Upper lobe of left lung (tissue), 6 donors: ENCODE data around the gene IGSF8. TPM values are rescaled to one million over a fixed set of nuclear protein-coding genes. Genes with fewer than 3 reads are reported as not detected.
A peak's percentile ranks its signal among the peaks of the same experiment; 100 is the strongest.

Source experiments
- ATAC-seq, 2 donors: fragments of 200-7000 bp; cut with Tn5 transposase; one replicate each; pipeline ENCODE4 v1.9.1; 2022; ENCODE audit warnings: mild to moderate bottlenecking in 2 of 2, moderate library complexity in 2 of 2; ENCODE audit not compliant: low FRiP score in 2 of 2
- DNase-seq, 2 donors: peaks; one replicate each; pipeline ENCODE4 v3.0.0-alpha.2; 2019 to 2020
- H3K27ac ChIP-seq, 4 donors: fragments of 200-600 bp; sonication (generic); one replicate each; pipeline ENCODE4 v1.5.1; 2016 to 2019
- H3K27me3 ChIP-seq, 4 donors: fragments of 200-600 bp; sonication (generic); one replicate each; pipeline ENCODE4 v1.5.1; 2017 to 2019
- H3K36me3 ChIP-seq, 4 donors: fragments of 200-600 bp; sonication (generic); one replicate each; pipeline ENCODE4 v1.5.1; 2016 to 2019
- H3K4me1 ChIP-seq, 4 donors: fragments of 200-600 bp; sonication (generic); one replicate each; pipeline ENCODE4 v1.5.1; 2018 to 2019
- H3K4me3 ChIP-seq, 4 donors: fragments of 200-600 bp; sonication (generic); one replicate each; pipeline ENCODE4 v1.5.1; 2017 to 2019; ENCODE audit warnings: mild to moderate bottlenecking in 2 of 4, moderate library complexity in 1 of 4
- H3K9me3 ChIP-seq, 4 donors: fragments of 200-600 bp; sonication (generic); one replicate each; pipeline ENCODE4 v1.5.1; 2018 to 2019
- EP300 ChIP-seq, 4 donors: sonication (generic); formaldehyde crosslinking; IDR thresholded peaks; one replicate each; pipeline ENCODE4 v1.5.1; 2017; ENCODE audit warnings: antibody characterized with exemption in 4 of 4, control low read depth in 2 of 4
- POLR2A ChIP-seq, 4 donors: fragments of 450-650 bp; IDR thresholded peaks; one replicate each; pipeline ENCODE4 v1.5.1; 2016 to 2017; ENCODE audit warnings: antibody characterized with exemption in 4 of 4, mild to moderate bottlenecking in 2 of 4
- POLR2AphosphoS5 ChIP-seq, 2 donors: sonication (generic); formaldehyde crosslinking; IDR thresholded peaks; one replicate each; pipeline ENCODE4 v1.5.1; 2017; ENCODE audit warnings: antibody characterized with exemption in 2 of 2
- WGBS, 2 donors: methylation state at CpG; one replicate each; pipeline ENCODE4 v1.1.5; 2017 to 2018; 5-methylcytosine and 5-hydroxymethylcytosine counted together
- total RNA-seq, 6 donors: library from RNA; depleted of rRNA in 4 of 6; stranded (reverse); fragments of >200 nt in 4 of 6; gene quantifications; one replicate each; pipeline versions ENCODE4 v1.1.0 to v1.2.1, GENCODE V29; 2016 to 2021
- TF ChIP-seq, protein P1 (sequence below), 6 experiments: fragments of 450-650 bp in 4 of 6; fragments of 200-600 bp in 2 of 6; sonication (generic) in 2 of 6; IDR thresholded peaks; one replicate each; pipeline ENCODE4 v1.5.1; 2016 to 2019; ENCODE audit warnings: antibody characterized with exemption in 6 of 6
- donor health status: DM: no; HTN: no; CAD: no; lungs with moderate emphysema.
- donor health status: DM: no; HTN: yes; CAD: no; lungs with severe emphysema.

The IGSF8 gene
- total RNA-seq, 6 donors from 2014 or later: 13.6 to 43.8 (median 36.9) TPM

DNA sequence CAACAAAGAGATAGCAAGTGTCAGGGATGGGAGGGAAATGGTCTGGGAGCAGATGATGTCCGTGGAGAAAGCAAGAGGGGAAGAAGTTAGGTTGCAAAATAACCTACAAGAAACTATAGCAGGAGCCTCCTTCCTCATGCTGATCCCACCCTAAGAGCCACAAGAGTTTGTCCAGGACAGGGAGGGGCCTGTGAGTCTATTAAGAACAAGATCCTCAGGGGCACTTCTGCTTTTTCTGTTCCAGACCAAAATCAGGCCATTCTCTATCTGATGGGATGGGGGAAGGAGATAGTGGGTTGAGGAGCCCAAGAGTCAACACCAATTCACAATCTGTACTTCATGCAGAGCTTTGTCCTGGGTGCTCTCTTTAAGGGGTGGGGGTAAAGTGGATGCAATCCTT, 45.3 kb upstream of the IGSF8 start:
- no peak overlapping the region for H3K4me3 ChIP-seq
- H3K27ac ChIP-seq: no peak overlapping the region
- no peaks in the 10 kb centered on the region for H3K9me3 ChIP-seq
- TF ChIP-seq POLR2AphosphoS5 (IDR thresholded peaks at IDR 0.05) (no peak), POLR2A (IDR thresholded peaks at IDR 0.05) (no peak), EP300 (IDR thresholded peaks at IDR 0.05) (no peak)
- TF ChIP-seq, protein P1, sequence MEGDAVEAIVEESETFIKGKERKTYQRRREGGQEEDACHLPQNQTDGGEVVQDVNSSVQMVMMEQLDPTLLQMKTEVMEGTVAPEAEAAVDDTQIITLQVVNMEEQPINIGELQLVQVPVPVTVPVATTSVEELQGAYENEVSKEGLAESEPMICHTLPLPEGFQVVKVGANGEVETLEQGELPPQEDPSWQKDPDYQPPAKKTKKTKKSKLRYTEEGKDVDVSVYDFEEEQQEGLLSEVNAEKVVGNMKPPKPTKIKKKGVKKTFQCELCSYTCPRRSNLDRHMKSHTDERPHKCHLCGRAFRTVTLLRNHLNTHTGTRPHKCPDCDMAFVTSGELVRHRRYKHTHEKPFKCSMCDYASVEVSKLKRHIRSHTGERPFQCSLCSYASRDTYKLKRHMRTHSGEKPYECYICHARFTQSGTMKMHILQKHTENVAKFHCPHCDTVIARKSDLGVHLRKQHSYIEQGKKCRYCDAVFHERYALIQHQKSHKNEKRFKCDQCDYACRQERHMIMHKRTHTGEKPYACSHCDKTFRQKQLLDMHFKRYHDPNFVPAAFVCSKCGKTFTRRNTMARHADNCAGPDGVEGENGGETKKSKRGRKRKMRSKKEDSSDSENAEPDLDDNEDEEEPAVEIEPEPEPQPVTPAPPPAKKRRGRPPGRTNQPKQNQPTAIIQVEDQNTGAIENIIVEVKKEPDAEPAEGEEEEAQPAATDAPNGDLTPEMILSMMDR (IDR thresholded peaks at IDR 0.05): no peak
- no peaks in the 10 kb centered on the region for H3K27me3 ChIP-seq
- WGBS, 2 donors: 21 to 22% methylated on average over 1 of the region's 1 CpG
- no peaks in the 10 kb centered on the region for H3K36me3 ChIP-seq
- H3K4me1 ChIP-seq: no peaks in the 10 kb centered on the region
- ATAC-seq: peak in 1 of 2 donors; percentile 73
- peak in 1 of 2 donors; percentile 38 for DNase-seq

DNA sequence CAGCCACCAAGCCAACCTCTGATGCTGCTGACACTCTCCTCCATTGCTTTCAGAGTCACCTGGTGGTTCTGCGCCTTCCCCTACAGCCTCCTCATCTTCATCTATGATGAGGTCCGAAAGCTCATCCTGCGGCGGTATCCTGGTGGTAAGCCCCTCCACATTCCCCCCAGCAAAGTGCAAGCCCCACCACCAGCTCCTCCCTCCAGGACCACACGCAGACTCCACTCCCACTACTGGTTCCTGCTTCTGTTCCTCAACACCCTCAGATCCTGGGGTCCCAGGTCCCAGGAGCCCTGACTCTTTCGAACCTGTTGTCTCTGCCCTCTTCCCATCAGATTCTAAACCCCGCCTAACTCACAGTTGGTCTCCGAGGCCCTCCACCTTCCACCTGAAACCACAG, 41.4 kb upstream of the IGSF8 start:
- DNase-seq (no peak), ATAC-seq (no peak)
- 92 to 94% methylated on average over 8 of the region's 8 CpGs for WGBS, 2 donors
- no peaks in the 10 kb centered on the region for H3K4me1 ChIP-seq
- TF ChIP-seq POLR2AphosphoS5 (IDR thresholded peaks at IDR 0.05) (no peak), POLR2A (IDR thresholded peaks at IDR 0.05) (no peak), EP300 (IDR thresholded peaks at IDR 0.05) (no peak)
- TF ChIP-seq, protein P1 (IDR thresholded peaks at IDR 0.05): no peak
- H3K36me3 ChIP-seq: no peaks in the 10 kb centered on the region
- H3K9me3 ChIP-seq: no peaks in the 10 kb centered on the region
- H3K27ac ChIP-seq: no peak overlapping the region
- no peaks in the 10 kb centered on the region for H3K27me3 ChIP-seq
- H3K4me3 ChIP-seq: no peak overlapping the region

DNA sequence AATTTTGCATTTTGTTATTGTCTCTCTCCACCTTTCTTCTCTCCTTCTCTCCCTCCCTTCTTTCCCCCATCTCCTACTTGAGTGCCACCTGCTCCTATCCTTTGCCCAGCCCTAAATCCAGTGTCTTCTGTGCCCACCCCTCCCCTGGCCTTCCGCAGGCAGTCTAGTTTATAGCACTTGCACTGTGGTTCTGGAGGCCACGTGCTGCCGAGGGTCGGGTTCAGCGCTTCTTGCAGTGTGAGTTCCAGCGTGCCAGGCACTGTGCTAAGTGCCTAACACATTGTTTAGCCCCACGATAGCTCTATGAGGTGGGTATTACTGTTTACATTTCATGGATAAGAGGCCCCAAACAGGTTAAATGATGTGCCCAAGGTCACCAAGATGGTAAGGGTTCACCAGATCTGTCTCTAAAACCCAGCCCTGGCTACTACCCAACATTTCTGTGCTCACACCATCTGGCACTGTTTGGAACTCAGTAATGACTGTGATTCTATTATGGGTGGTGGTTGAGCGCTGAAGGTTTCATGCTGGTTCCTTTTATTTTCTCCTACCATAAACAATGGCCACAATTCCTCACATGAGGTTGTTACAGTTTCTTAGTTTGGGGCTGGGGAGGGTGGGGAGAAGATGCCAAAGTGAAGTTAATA, 38.9 kb upstream of the IGSF8 start:
- no peak overlapping the region for H3K27ac ChIP-seq
- WGBS, 2 donors: 91 to 95% methylated on average over 8 of the region's 8 CpGs
- TF ChIP-seq POLR2AphosphoS5 (IDR thresholded peaks at IDR 0.05): no peak
- no peak for DNase-seq
- ATAC-seq: no peak
- no peaks in the 10 kb centered on the region for H3K9me3 ChIP-seq
- H3K36me3 ChIP-seq: no peaks in the 10 kb centered on the region
- H3K4me1 ChIP-seq: peaks cover 0 to under 1% (median 0%) of the 10 kb centered on the region in 4 donors
- no peak overlapping the region for H3K4me3 ChIP-seq
- no peaks in the 10 kb centered on the region for H3K27me3 ChIP-seq

DNA sequence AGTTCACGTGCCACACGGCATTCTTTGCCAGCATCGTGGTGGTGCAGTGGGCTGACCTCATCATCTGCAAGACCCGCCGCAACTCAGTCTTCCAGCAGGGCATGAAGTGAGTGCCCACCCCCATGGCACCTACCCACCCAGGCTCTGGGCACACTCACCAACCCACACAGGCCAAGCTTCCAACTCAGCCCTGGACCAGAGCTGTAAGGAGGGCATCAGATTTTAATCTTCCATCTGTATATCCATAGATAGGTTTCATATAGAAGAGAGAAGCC, 38.4 kb upstream of the IGSF8 start:
- DNase-seq: no peak
- TF ChIP-seq EP300 (IDR thresholded peaks at IDR 0.05) (no peak), POLR2A (IDR thresholded peaks at IDR 0.05) (no peak), POLR2AphosphoS5 (IDR thresholded peaks at IDR 0.05) (no peak)
- TF ChIP-seq, protein P1 (IDR thresholded peaks at IDR 0.05): no peak
- Histone ChIP-seq H3K4me1 (peaks cover 0 to 3% (median 0%) of the 10 kb centered on the region in 4 donors), H3K4me3 (no peak overlapping the region), H3K27ac (no peak overlapping the region), H3K36me3 (no peaks in the 10 kb centered on the region), H3K9me3 (no peaks in the 10 kb centered on the region), H3K27me3 (no peaks in the 10 kb centered on the region)
- 98% methylated on average over 5 of the region's 5 CpGs; no CpG with 5 or more reads in 1 of the 2 donors for WGBS, 2 donors
- ATAC-seq: no peak

DNA sequence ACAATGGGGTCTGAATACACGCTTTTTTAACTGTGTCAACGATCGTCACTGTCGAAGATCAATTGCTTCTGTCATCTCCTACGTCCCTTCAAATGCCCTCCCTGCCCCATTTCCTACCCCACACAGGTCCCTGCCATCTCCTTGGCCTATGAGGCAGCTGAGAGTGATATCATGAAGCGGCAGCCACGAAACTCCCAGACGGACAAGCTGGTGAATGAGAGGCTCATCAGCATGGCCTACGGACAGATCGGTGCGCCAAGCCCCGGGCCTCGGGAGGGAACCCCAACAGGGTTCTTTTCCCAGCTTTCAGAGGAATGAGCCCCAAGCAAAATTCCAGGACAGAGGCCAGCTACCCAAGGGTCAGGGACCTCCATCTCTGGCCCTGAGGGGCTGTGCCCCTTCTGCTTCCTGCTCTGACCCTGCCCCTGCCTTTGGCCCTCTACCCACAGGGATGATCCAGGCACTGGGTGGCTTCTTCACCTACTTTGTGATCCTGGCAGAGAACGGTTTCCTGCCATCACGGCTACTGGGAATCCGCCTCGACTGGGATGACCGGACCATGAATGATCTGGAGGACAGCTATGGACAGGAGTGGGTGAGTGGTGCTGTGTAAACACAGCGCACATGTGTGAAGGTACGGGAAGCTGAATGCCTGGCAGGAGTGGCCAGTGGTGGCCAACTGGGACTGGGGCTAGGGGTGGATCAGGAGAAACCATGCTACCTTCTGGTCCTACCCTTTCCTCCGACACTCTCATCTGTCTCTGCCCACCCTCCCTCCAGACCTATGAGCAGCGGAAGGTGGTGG, 37.9 kb upstream of the IGSF8 start:
- H3K4me1 ChIP-seq: peaks cover 0 to 3% (median 0%) of the 10 kb centered on the region in 4 donors
- no peak for ATAC-seq
- no peaks in the 10 kb centered on the region for H3K36me3 ChIP-seq
- TF ChIP-seq EP300 (IDR thresholded peaks at IDR 0.05) (no peak), POLR2A (IDR thresholded peaks at IDR 0.05) (no peak), POLR2AphosphoS5 (IDR thresholded peaks at IDR 0.05) (no peak)
- TF ChIP-seq, protein P1 (IDR thresholded peaks at IDR 0.05): no peak
- WGBS, 2 donors: 88 to 92% methylated on average over 19 to 22 of the region's 22 CpGs
- no peak for DNase-seq
- H3K9me3 ChIP-seq: no peaks in the 10 kb centered on the region
- no peak overlapping the region for H3K4me3 ChIP-seq
- no peaks in the 10 kb centered on the region for H3K27me3 ChIP-seq
- no peak overlapping the region for H3K27ac ChIP-seq
